ENCODE data around the gene KCTD1.

KCTD1 gene

DNA sequence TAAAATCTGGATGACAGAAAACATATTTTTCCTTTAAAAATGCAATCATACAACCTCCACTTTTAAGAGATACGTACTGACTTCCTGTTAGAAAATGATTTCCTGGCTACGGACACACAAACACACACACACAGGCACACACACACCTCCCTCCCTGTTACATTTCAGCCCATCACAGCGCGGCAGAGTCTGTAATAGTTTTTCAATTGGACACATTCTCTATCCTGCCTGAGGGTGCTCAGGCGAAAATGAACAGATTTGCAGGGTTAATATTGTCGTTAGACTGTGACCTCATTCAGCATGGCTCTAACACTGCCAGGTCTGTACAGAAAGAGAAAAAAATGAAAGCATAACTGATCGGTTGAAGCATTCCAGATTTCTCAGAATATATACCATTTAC lies 45.0 kb downstream of the KCTD1 start:
- TF ChIP-seq YY1 (IDR thresholded peaks at IDR 0.05; ENCODE audit: low read depth) (no peak), TAF1 (IDR thresholded peaks at IDR 0.05; ENCODE audit: low read depth) (no peak), FOXM1 (IDR thresholded peaks at IDR 0.05; ENCODE audit: borderline replicate concordance, low read depth) (no peak), CREB1 (IDR thresholded peaks at IDR 0.05; ENCODE audit: low read depth) (no peak), EP300 (IDR thresholded peaks at IDR 0.05; ENCODE audit: borderline replicate concordance) (no peak), CEBPB (IDR thresholded peaks at IDR 0.05) (no peak), ZBTB7A (IDR thresholded peaks at IDR 0.05; ENCODE audit: low read depth) (no peak), TEAD4 (IDR thresholded peaks at IDR 0.05) (no peak)
- TF ChIP-seq, protein P1, sequence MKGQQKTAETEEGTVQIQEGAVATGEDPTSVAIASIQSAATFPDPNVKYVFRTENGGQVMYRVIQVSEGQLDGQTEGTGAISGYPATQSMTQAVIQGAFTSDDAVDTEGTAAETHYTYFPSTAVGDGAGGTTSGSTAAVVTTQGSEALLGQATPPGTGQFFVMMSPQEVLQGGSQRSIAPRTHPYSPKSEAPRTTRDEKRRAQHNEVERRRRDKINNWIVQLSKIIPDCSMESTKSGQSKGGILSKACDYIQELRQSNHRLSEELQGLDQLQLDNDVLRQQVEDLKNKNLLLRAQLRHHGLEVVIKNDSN (IDR thresholded peaks at IDR 0.05) = no peak

DNA sequence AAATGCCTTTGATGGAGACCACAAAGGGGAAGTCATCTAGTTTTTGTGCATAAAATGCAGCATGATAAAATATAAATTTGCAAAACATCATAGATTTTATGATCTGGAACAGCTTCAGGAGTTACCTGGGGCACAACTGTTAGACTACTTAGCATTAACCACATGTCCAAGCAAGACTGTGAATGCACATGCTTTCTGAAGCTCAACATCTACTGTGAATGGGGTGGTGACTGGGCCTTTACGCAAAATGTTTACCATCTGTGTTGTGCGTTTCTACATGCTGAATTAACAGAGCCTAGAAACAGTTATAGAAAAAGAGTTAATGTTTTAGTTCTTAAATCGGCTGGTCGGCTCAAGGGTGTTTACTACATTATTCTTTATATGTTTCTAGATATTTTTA lies 45.5 kb downstream of the KCTD1 start:
- TF ChIP-seq TEAD4 (IDR thresholded peaks at IDR 0.05) (no peak), ZBTB7A (IDR thresholded peaks at IDR 0.05; ENCODE audit: low read depth) (no peak), CREB1 (IDR thresholded peaks at IDR 0.05; ENCODE audit: low read depth) (no peak)

DNA sequence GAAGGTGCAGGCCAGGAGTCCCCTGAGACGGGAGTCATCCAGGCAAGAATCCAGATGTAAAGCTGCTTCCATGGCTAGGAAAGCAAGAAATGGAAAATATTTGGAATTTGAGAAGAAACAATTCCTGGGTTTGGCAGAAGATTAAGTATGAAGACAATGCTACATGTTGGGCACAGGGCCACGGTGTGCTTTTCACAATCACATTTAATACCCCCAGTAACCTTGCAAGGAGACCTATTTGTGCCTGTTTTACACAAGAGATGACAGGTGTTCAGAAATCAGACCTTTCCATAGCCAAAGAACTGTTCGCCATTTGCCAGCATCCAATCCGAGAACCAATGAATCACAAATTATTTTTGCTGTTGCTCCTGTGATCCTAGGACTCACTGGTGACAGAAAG lies 50.5 kb downstream of the KCTD1 start:
- TF ChIP-seq, protein P2, sequence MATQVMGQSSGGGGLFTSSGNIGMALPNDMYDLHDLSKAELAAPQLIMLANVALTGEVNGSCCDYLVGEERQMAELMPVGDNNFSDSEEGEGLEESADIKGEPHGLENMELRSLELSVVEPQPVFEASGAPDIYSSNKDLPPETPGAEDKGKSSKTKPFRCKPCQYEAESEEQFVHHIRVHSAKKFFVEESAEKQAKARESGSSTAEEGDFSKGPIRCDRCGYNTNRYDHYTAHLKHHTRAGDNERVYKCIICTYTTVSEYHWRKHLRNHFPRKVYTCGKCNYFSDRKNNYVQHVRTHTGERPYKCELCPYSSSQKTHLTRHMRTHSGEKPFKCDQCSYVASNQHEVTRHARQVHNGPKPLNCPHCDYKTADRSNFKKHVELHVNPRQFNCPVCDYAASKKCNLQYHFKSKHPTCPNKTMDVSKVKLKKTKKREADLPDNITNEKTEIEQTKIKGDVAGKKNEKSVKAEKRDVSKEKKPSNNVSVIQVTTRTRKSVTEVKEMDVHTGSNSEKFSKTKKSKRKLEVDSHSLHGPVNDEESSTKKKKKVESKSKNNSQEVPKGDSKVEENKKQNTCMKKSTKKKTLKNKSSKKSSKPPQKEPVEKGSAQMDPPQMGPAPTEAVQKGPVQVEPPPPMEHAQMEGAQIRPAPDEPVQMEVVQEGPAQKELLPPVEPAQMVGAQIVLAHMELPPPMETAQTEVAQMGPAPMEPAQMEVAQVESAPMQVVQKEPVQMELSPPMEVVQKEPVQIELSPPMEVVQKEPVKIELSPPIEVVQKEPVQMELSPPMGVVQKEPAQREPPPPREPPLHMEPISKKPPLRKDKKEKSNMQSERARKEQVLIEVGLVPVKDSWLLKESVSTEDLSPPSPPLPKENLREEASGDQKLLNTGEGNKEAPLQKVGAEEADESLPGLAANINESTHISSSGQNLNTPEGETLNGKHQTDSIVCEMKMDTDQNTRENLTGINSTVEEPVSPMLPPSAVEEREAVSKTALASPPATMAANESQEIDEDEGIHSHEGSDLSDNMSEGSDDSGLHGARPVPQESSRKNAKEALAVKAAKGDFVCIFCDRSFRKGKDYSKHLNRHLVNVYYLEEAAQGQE (IDR thresholded peaks at IDR 0.05; ENCODE audit: low read depth) = no peak
- TF ChIP-seq TEAD4 (IDR thresholded peaks at IDR 0.05) (peak; percentile 19; the same call in 1 of the 2 replicates), EP300 (IDR thresholded peaks at IDR 0.05; ENCODE audit: borderline replicate concordance) (peak; percentile 35; the same call in 1 of the 2 replicates), EGR1 (IDR thresholded peaks at IDR 0.05) (no peak)

DNA sequence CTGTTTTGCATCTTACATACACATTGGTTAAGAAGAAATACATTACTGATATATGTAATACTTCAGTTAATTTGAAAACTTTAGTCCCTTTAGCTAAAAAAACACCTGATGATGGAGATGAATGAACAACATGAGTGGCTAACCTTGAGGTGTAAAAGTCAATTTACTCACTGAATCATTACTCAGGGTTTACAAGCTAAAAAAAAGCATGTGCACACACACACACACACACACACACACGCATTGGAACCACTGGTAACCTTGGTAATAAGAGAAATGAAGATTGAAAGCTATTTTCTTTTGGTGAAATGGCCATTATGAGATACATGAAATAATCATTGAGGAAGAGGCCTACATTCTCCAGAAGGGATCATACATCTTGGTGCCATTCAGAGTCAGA lies 51.8 kb downstream of the KCTD1 start:
- TF ChIP-seq RAD21 (IDR thresholded peaks at IDR 0.05; ENCODE audit: low read depth) = no peak
- TF ChIP-seq CEBPB (IDR thresholded peaks at IDR 0.05) = no peak
- TF ChIP-seq, protein P2 (IDR thresholded peaks at IDR 0.05; ENCODE audit: low read depth) = no peak
- TF ChIP-seq NFIC (IDR thresholded peaks at IDR 0.05) = no peak
- TF ChIP-seq TEAD4 (IDR thresholded peaks at IDR 0.05) = no peak
- TF ChIP-seq, protein P3, sequence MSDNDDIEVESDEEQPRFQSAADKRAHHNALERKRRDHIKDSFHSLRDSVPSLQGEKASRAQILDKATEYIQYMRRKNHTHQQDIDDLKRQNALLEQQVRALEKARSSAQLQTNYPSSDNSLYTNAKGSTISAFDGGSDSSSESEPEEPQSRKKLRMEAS (IDR thresholded peaks at IDR 0.05) = no peak
- no peak for TF ChIP-seq FOXM1 (IDR thresholded peaks at IDR 0.05; ENCODE audit: borderline replicate concordance, low read depth)
- TF ChIP-seq TCF12 (IDR thresholded peaks at IDR 0.05; ENCODE audit: low read depth) = no peak
- no peak for TF ChIP-seq EGR1 (IDR thresholded peaks at IDR 0.05)
- TF ChIP-seq, protein P1 (IDR thresholded peaks at IDR 0.05) = no peak
- TF ChIP-seq YY1 (IDR thresholded peaks at IDR 0.05; ENCODE audit: low read depth) = no peak
- TF ChIP-seq CREB1 (IDR thresholded peaks at IDR 0.05; ENCODE audit: low read depth) = no peak

DNA sequence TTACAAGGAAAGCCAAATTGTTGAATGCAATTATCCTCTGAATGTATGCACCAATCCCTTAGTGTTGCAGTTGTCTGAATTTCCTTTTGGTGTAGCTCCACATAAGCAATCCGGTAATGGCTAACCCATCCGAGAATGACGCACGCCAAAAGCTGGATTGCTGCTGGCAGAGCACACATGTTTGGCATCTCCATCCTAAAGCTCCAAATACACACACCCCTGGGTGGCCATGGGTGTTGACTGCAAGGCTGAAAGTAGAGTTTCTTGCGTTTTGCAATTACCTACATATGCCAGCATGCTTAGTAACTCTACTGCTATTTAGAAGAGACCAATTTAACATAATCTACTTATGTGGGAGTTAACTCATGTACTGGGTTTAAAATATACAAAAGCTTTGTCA lies 53.1 kb downstream of the KCTD1 start:
- no peak for TF ChIP-seq TAF1 (IDR thresholded peaks at IDR 0.05; ENCODE audit: low read depth)
- TF ChIP-seq, protein P2 (IDR thresholded peaks at IDR 0.05; ENCODE audit: low read depth) = no peak
- TF ChIP-seq, protein P3 (IDR thresholded peaks at IDR 0.05) = no peak
- TF ChIP-seq YY1 (IDR thresholded peaks at IDR 0.05; ENCODE audit: low read depth) = no peak
- no peak for TF ChIP-seq RAD21 (IDR thresholded peaks at IDR 0.05; ENCODE audit: low read depth)
- no peak for TF ChIP-seq EGR1 (IDR thresholded peaks at IDR 0.05)
- no peak for TF ChIP-seq NFIC (IDR thresholded peaks at IDR 0.05)
- no peak for TF ChIP-seq CEBPB (IDR thresholded peaks at IDR 0.05)
- TF ChIP-seq, protein P1 (IDR thresholded peaks at IDR 0.05) = no peak
- TF ChIP-seq TEAD4 (IDR thresholded peaks at IDR 0.05) = no peak
